ENCODE measurements around the gene MAD1L1. TPM values are rescaled to one million over a fixed set of nuclear protein-coding genes. Genes with fewer than 3 reads are reported as not detected.

MAD1L1 gene
- total and polyA plus RNA-seq, 2 of the 4 experiments (the other 2 are of a cell fraction) = 29.0 to 40.9 TPM

- H3K14ac ChIP-seq (replicated peaks; ENCODE audit: low read depth, low read length) = no peak overlapping the region
- H3K9me1 ChIP-seq (ENCODE audit: insufficient read depth, low read length) = peaks cover 19% of the 10 kb centered on the region
- H3K9me3 ChIP-seq (ENCODE audit: control insufficient read depth, insufficient read depth, low read length) = no peaks in the 10 kb centered on the region
- TF ChIP-seq BHLHE40 (IDR thresholded peaks at IDR 0.05; ENCODE audit: low read depth, low read length) (no peak), CEBPB (IDR thresholded peaks at IDR 0.05; ENCODE audit: low read depth, low read length) (no peak), MXI1 (IDR thresholded peaks at IDR 0.05; ENCODE audit: borderline replicate concordance, low read depth, low read length) (no peak), POLR2A (IDR thresholded peaks at IDR 0.05; ENCODE audit: low read depth, low read length) (no peak), NFE2L2 (IDR thresholded peaks at IDR 0.05; ENCODE audit: low read depth, low read length) (no peak), CHD1 (IDR thresholded peaks at IDR 0.05; ENCODE audit: low read depth, low read length) (no peak), RFX5 (IDR thresholded peaks at IDR 0.05; ENCODE audit: low read depth, low read length) (no peak), SMC3 (IDR thresholded peaks at IDR 0.05; ENCODE audit: low read depth, low read length) (no peak), MAZ (IDR thresholded peaks at IDR 0.05; ENCODE audit: borderline replicate concordance, low read depth, low read length) (no peak), MAFK (IDR thresholded peaks at IDR 0.05; ENCODE audit: low read depth, low read length) (no peak), RAD21 (IDR thresholded peaks at IDR 0.05; ENCODE audit: low read length) (no peak), FOS (IDR thresholded peaks at IDR 0.05; ENCODE audit: low read depth, low read length) (no peak), ELK1 (IDR thresholded peaks at IDR 0.05; ENCODE audit: borderline replicate concordance, low read depth, low read length) (no peak), RCOR1 (IDR thresholded peaks at IDR 0.05; ENCODE audit: insufficient replicate concordance, low read length) (no peak)
- TF ChIP-seq, protein P1, sequence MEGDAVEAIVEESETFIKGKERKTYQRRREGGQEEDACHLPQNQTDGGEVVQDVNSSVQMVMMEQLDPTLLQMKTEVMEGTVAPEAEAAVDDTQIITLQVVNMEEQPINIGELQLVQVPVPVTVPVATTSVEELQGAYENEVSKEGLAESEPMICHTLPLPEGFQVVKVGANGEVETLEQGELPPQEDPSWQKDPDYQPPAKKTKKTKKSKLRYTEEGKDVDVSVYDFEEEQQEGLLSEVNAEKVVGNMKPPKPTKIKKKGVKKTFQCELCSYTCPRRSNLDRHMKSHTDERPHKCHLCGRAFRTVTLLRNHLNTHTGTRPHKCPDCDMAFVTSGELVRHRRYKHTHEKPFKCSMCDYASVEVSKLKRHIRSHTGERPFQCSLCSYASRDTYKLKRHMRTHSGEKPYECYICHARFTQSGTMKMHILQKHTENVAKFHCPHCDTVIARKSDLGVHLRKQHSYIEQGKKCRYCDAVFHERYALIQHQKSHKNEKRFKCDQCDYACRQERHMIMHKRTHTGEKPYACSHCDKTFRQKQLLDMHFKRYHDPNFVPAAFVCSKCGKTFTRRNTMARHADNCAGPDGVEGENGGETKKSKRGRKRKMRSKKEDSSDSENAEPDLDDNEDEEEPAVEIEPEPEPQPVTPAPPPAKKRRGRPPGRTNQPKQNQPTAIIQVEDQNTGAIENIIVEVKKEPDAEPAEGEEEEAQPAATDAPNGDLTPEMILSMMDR (conservative IDR thresholded peaks at IDR 0.05; ENCODE audit: low read depth, low read length) = no peak
- TF ChIP-seq, protein P2, sequence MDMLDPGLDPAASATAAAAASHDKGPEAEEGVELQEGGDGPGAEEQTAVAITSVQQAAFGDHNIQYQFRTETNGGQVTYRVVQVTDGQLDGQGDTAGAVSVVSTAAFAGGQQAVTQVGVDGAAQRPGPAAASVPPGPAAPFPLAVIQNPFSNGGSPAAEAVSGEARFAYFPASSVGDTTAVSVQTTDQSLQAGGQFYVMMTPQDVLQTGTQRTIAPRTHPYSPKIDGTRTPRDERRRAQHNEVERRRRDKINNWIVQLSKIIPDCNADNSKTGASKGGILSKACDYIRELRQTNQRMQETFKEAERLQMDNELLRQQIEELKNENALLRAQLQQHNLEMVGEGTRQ (IDR thresholded peaks at IDR 0.05; ENCODE audit: low read depth, low read length) = no peak
- 0 out of 3 replicates have a peak overlapping the region, but pooled peaks have one; percentile 1 for H2BK15ac ChIP-seq (ENCODE audit: low read depth, low read length)
- DNase-seq (no peak), ATAC-seq (ENCODE audit: low read depth) (no peak)
- peak overlapping the region in 1 of 2 experiments; percentile 31; a peak in 1 of 4 replicates for H4K8ac ChIP-seq (ENCODE audit: low read depth in 2 of 2, low read length in 2 of 2)
- H2BK120ac ChIP-seq (ENCODE audit: low read depth, low read length) = peak overlapping the region; percentile 23
- H3K4me3 ChIP-seq (ENCODE audit: insufficient read depth, low read depth, low read length) = no peak overlapping the region
- ChIA-PET CTCF (interaction anchor here (0.6 kb wide), 1 partner anchor 334 kb away, joined by 3 read pairs; no protein-coding TSS in a partner anchor), POLR2A (ENCODE audit: unreplicated experiment) (no interaction called here)
- no peak overlapping the region for H2BK5ac ChIP-seq (ENCODE audit: low read depth, low read length, poor library complexity, severe bottlenecking)
- no peaks in the 10 kb centered on the region for H3K27me3 ChIP-seq (ENCODE audit: control insufficient read depth, insufficient read depth, low read length)
- no peak overlapping the region; the same call in 1 of the 2 replicates for H3K18ac ChIP-seq (ENCODE audit: low read depth, low read length)
- H3K27ac ChIP-seq (ENCODE audit: insufficient read depth, low read length) = no peak overlapping the region
- dilution Hi-C loops (cut with HindIII; ENCODE audit: low sequenced_read_pairs, unreplicated experiment) (no loop called here), in situ Hi-C loops (cut with MboI; ENCODE audit: low sequenced_read_pairs) (no loop called here), intact Hi-C loops (cut with micrococcal nuclease) (loop anchor here (10.0 kb wide), 1 partner anchor 100 kb away; no protein-coding TSS in a partner anchor)
- H2AFZ ChIP-seq (replicated peaks; ENCODE audit: low read length, poor library complexity) = peak overlapping the region; percentile 40
- WGBS, 2 experiments (ENCODE audit: extremely low coverage in 2 of 2, insufficient read length in 1 of 2) = 90% methylated on average over 9 of the region's 13 CpGs; no CpG with 5 or more reads in 1 of the 2 experiments
- H3K4me2 ChIP-seq (ENCODE audit: low read depth, low read length) = no peak overlapping the region
- no peaks in the 10 kb centered on the region; the same call in none of the 2 replicates for H4K20me1 ChIP-seq (ENCODE audit: insufficient read depth, low read length)
- BruUV-seq (replicated peaks) = no TSS peak
- peaks cover 10 to 38% of the 10 kb centered on the region in 2 experiments; a peak in 3 of 4 replicates for H3K79me1 ChIP-seq (ENCODE audit: low read depth in 1 of 2, low read length in 2 of 2)
- peak overlapping the region; percentile 90 for H2AK5ac ChIP-seq (ENCODE audit: low read depth, low read length)
- no peak overlapping the region for H3K23ac ChIP-seq (ENCODE audit: low read depth, low read length)
- H3K4ac ChIP-seq (ENCODE audit: low read depth, low read length) = peak overlapping the region; percentile 75; the same call in 1 of the 2 replicates
- peak overlapping the region; percentile 33; the same call in 1 of the 2 replicates for H2BK20ac ChIP-seq (ENCODE audit: low read depth, low read length)
- peak overlapping the region; percentile 47 for H2AK9ac ChIP-seq (replicated peaks; ENCODE audit: low read depth, low read length, poor library complexity)
- H3K36me3 ChIP-seq (ENCODE audit: control insufficient read depth, insufficient read depth, low read length) = no peaks in the 10 kb centered on the region
- peaks cover 38% of the 10 kb centered on the region for H3K4me1 ChIP-seq (ENCODE audit: control insufficient read depth, insufficient read depth, low read length)
- no peak overlapping the region for H3K9ac ChIP-seq (ENCODE audit: low read depth, low read length)
- no peak overlapping the region for H3K56ac ChIP-seq (ENCODE audit: extremely low read depth, insufficient read depth, low read length)
- H4K5ac ChIP-seq (ENCODE audit: low read depth, low read length) = no peak overlapping the region
- H4K91ac ChIP-seq (ENCODE audit: insufficient read depth, low read depth, low read length) = peak overlapping the region; percentile 73
These were observed 127.5 kb downstream of the MAD1L1 start for GRCh38 chr7:2105280-2105679.
